Aorta (tissue), 5 donors: ENCODE results near the gene OXCT1. TPM values are rescaled to one million over a fixed set of nuclear protein-coding genes. Genes with fewer than 3 reads are reported as not detected.

ENCODE experiments used
- ATAC-seq: fragments of 200-7000 bp; cut with Tn5 transposase; one replicate; pipeline ENCODE4 v1.9.1; 2022; ENCODE audit warnings: moderate library complexity; ENCODE audit not compliant: low FRiP score
- DNase-seq, 2 donors: peaks; one replicate each; pipeline ENCODE4 v3.0.0-alpha.2; 2020
- H3K27ac ChIP-seq, 2 donors: one replicate each; pipeline ENCODE4 v1.5.1; 2013; ENCODE audit warnings: low read length in 2 of 2, mild to moderate bottlenecking in 2 of 2, moderate library complexity in 2 of 2, control low read depth in 1 of 2, inconsistent platforms in 1 of 2, low read depth in 1 of 2
- H3K27me3 ChIP-seq, 2 donors: one replicate each; pipeline ENCODE4 v1.6.1; 2013; ENCODE audit warnings: control low read depth in 1 of 2, low read length in 1 of 2, mild to moderate bottlenecking in 1 of 2, moderate library complexity in 1 of 2; ENCODE audit not compliant: insufficient read depth in 2 of 2, control insufficient read depth in 1 of 2
- H3K36me3 ChIP-seq, 2 donors: one replicate each; pipeline ENCODE4 v1.6.1; 2013; ENCODE audit warnings: control low read depth in 1 of 2, low read length in 1 of 2, mild to moderate bottlenecking in 1 of 2; ENCODE audit not compliant: insufficient read depth in 2 of 2, control insufficient read depth in 1 of 2
- H3K4me1 ChIP-seq, 2 donors: one replicate each; pipeline ENCODE4 v1.6.1; 2013; ENCODE audit warnings: low read length in 2 of 2, control low read depth in 1 of 2, mild to moderate bottlenecking in 1 of 2, moderate library complexity in 1 of 2; ENCODE audit not compliant: insufficient read depth in 2 of 2, control insufficient read depth in 1 of 2
- H3K4me3 ChIP-seq, 2 donors: one replicate each; pipeline ENCODE4 v1.5.1; 2013; ENCODE audit warnings: low read length in 2 of 2, control low read depth in 1 of 2, mild to moderate bottlenecking in 1 of 2
- H3K9me3 ChIP-seq: one replicate; pipeline ENCODE4 v1.6.1; 2013; ENCODE audit warnings: mild to moderate bottlenecking, low read length; ENCODE audit not compliant: control insufficient read depth
- WGBS, 2 donors: extraction: QIAGEN DNeasy Blood & Tissue Kit; methylation state at CpG; one replicate each; pipeline ENCODE4 v1.1.7; 2013; 5-methylcytosine and 5-hydroxymethylcytosine counted together
- intact Hi-C, 2 donors: fragments of 100-400 bp; cut with DNase I; formaldehyde crosslinking; loops; one replicate each; pipeline versions ENCODE4 v1.14.2 to v1.15.0; 2022
- polyA plus RNA-seq, 2 donors: library from polyadenylated mRNA; stranded (reverse); fragments of 200-250 nt; gene quantifications; one replicate each; pipeline ENCODE4 v1.2.3, GENCODE V29; 2013
- total RNA-seq, 2 donors: library from RNA; stranded (reverse); fragmentation: NEBNext Ultra II Directional; extraction: Animal tissue kit (Norgen Biotek cat#: 25700); gene quantifications; one replicate each; pipeline ENCODE4 v1.2.1, GENCODE V29; 2021
- donor health status: healthy with polysubstance abuse.
- donor health status: Bipolar disorder and iron deficiency.
- donor health status: DM: no; HTN: no; CAD: no.
- donor health status: DM: no; HTN: no; CAD: no.
- donor health status: DM: yes; HTN: yes; CAD: no.

The OXCT1 gene
- total and polyA plus RNA-seq, 4 donors = 22.5 to 32.1 (median 27.8) TPM

GRCh38 chr5:41686767-41687166, 183.5 kb downstream of the OXCT1 start:
- DNase-seq = no peak
- Histone ChIP-seq H3K9me3 (no peaks in the 10 kb centered on the region), H3K27me3 (no peaks in the 10 kb centered on the region), H3K36me3 (no peaks in the 10 kb centered on the region), H3K27ac (no peak overlapping the region), H3K4me3 (no peak overlapping the region), H3K4me1 (no peaks in the 10 kb centered on the region)
- intact Hi-C loops = no loop called here
- no peak for ATAC-seq
- 80 to 86% methylated on average over 2 of the region's 2 CpGs for WGBS, 2 donors

- no peaks in the 10 kb centered on the region for H3K27me3 ChIP-seq
- no peaks in the 10 kb centered on the region for H3K4me1 ChIP-seq
- DNase-seq (no peak), ATAC-seq (no peak)
- no peaks in the 10 kb centered on the region for H3K9me3 ChIP-seq
- intact Hi-C loops = no loop called here
- H3K4me3 ChIP-seq = no peak overlapping the region
- no peak overlapping the region for H3K27ac ChIP-seq
- H3K36me3 ChIP-seq = no peaks in the 10 kb centered on the region
Observed at GRCh38 chr5:41686191-41686590, 184.0 kb downstream of the OXCT1 start.

DNA sequence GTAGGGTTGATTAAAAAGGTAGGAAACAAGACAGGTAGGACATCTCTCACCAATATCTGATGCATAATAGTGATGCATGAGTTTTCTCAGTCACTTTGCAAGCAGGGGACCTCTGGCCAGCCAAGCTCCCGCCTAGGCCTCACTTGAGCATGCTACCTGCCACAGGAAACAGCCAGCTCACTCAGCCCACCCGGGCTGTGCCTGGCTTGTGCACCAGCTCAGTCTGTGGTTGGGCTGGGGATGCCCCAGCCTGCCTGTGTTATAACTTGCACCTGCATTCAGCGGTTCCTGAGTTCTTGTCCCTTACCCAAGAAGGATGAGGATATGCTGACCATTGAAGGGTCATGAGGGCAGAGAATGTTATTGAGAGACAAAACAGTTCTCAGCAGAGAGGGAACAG, 187.0 kb downstream of the OXCT1 start:
- intact Hi-C loops = no loop called here
- no peaks in the 10 kb centered on the region for H3K27me3 ChIP-seq
- H3K4me1 ChIP-seq = no peaks in the 10 kb centered on the region
- H3K9me3 ChIP-seq = no peaks in the 10 kb centered on the region
- 82 to 84% methylated on average over 3 of the region's 3 CpGs for WGBS, 2 donors
- no peak overlapping the region for H3K27ac ChIP-seq
- H3K4me3 ChIP-seq = no peak overlapping the region
- ATAC-seq = no peak
- DNase-seq = no peak
- H3K36me3 ChIP-seq = no peaks in the 10 kb centered on the region

DNA sequence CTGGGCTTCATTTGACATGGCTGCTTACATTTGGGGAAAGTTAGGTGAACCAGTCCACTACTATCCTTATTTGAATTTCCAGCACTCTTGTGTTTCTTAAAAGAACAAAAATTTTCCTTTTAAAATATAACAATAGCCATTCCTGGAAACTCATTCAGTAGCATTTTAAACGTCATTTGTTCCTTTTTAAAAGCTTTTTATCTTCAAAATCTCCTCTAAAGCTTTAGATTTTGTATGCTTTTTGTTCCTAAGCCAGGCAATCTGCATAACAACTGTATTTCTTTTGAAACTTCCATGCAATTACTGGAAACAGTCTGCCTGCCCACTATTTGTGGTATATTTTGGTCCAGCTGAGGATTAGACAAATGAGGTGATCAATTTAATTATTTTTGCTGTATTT, 187.6 kb downstream of the OXCT1 start:
- no peaks in the 10 kb centered on the region for H3K36me3 ChIP-seq
- H3K27ac ChIP-seq = no peak overlapping the region
- H3K9me3 ChIP-seq = no peaks in the 10 kb centered on the region
- WGBS, 2 donors = 60 to 67% methylated on average over 1 of the region's 1 CpG
- intact Hi-C loops = no loop called here
- H3K27me3 ChIP-seq = no peaks in the 10 kb centered on the region
- no peak overlapping the region for H3K4me3 ChIP-seq
- DNase-seq (no peak), ATAC-seq (no peak)
- no peaks in the 10 kb centered on the region for H3K4me1 ChIP-seq

DNA sequence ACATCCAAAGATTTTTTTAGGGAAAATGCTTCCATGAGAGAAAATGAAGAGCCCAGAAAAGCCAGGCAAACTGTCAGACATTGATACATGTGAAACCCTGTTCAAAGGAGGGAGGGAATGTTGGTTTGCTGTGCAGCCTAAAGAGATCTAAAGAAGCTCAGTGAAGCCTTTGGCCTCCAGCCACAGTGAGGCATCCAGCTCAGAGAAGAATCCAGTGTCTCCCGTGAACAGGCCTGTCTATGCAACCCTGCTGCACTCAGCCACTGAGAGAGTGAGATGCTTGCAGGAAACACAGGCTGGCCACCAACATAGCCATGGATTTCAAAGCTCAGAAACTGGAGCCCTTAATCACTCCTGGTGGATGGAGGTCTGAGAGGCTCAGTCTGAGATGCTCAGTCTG, 188.4 kb downstream of the OXCT1 start:
- intact Hi-C loops = no loop called here
- Histone ChIP-seq H3K9me3 (no peaks in the 10 kb centered on the region), H3K4me1 (no peaks in the 10 kb centered on the region), H3K27me3 (no peaks in the 10 kb centered on the region), H3K36me3 (no peaks in the 10 kb centered on the region), H3K27ac (no peak overlapping the region), H3K4me3 (no peak overlapping the region)
- 81 to 88% methylated on average over 1 of the region's 1 CpG for WGBS, 2 donors
- ATAC-seq = no peak
- no peak for DNase-seq

Other genes with a start within 250 kb of the OXCT1 start
- gene RIMOC1, start 33.9 kb upstream of the OXCT1 start, total RNA-seq = 10 to 100 TPM; 25.1 to 25.2 TPM
- 1 to 10 TPM; 5.0 to 7.5 TPM for gene RIMOC1, start 33.9 kb upstream of the OXCT1 start, polyA plus RNA-seq
- gene FBXO4, start 54.9 kb upstream of the OXCT1 start, total RNA-seq = 10 to 100 TPM; 10.2 to 11.5 TPM
- 10 to 100 TPM; 12.9 to 19.5 TPM for gene FBXO4, start 54.9 kb upstream of the OXCT1 start, polyA plus RNA-seq